ENCODE measurements around the gene DUSP8.

The DUSP8 gene

DNA sequence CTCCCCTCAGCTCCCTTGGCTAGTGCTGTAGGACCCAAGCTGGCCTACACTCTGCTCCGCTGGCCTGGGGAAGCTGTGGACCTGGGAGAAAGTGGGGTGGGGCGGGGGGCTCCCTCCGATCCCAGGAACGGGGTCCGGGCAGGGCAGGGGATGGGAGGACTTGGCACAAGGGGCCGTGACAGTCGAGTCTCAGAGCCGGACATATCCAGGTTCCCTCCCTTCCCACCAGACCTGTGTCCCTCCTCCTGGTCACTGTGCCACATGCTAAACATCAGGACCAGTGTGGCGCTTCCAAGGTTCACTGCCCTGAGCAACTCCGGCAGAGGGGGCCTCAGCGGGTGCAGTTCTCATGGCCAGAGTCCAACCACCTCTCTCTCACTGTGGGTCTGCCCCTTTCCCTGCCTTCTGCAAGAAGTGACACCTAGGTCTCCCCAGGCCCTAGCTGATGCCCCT, 2.0 kb downstream of the DUSP8 start:
- Histone ChIP-seq H3K4me3 (ENCODE audit: low read depth, low read length, poor library complexity, severe bottlenecking) (no peak overlapping the region), H3K4me1 (ENCODE audit: insufficient read depth, low read length, severe bottlenecking) (peaks cover 8% of the 10 kb centered on the region), H3K36me3 (ENCODE audit: insufficient read depth, low read length) (no peaks in the 10 kb centered on the region), H2AFZ (ENCODE audit: low read length) (no peak overlapping the region), H3K9ac (ENCODE audit: low read length) (no peak overlapping the region), H3F3A (ENCODE audit: insufficient read depth, low read length) (no peaks in the 10 kb centered on the region), H4K20me1 (ENCODE audit: insufficient read depth, low read length) (no peaks in the 10 kb centered on the region), H3K79me2 (ENCODE audit: insufficient read depth, low read length) (no peaks in the 10 kb centered on the region), H3K9me2 (ENCODE audit: low read depth, low read length) (no peaks in the 10 kb centered on the region), H3K9me3 (ENCODE audit: low read length) (no peaks in the 10 kb centered on the region), H3K27me3 (ENCODE audit: insufficient read depth, low read length) (peaks cover 13% of the 10 kb centered on the region; the same call in 1 of the 2 replicates), H3K4me2 (ENCODE audit: low read length) (no peak overlapping the region), H3K27ac (ENCODE audit: low read depth, low read length, poor library complexity, severe bottlenecking) (no peak overlapping the region)
- TF ChIP-seq EZH2 (IDR thresholded peaks at IDR 0.05; ENCODE audit: borderline replicate concordance, low read length), result no peak
- TF ChIP-seq, protein P1, sequence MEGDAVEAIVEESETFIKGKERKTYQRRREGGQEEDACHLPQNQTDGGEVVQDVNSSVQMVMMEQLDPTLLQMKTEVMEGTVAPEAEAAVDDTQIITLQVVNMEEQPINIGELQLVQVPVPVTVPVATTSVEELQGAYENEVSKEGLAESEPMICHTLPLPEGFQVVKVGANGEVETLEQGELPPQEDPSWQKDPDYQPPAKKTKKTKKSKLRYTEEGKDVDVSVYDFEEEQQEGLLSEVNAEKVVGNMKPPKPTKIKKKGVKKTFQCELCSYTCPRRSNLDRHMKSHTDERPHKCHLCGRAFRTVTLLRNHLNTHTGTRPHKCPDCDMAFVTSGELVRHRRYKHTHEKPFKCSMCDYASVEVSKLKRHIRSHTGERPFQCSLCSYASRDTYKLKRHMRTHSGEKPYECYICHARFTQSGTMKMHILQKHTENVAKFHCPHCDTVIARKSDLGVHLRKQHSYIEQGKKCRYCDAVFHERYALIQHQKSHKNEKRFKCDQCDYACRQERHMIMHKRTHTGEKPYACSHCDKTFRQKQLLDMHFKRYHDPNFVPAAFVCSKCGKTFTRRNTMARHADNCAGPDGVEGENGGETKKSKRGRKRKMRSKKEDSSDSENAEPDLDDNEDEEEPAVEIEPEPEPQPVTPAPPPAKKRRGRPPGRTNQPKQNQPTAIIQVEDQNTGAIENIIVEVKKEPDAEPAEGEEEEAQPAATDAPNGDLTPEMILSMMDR (IDR thresholded peaks at IDR 0.05; ENCODE audit: low read length), result no peak

DNA sequence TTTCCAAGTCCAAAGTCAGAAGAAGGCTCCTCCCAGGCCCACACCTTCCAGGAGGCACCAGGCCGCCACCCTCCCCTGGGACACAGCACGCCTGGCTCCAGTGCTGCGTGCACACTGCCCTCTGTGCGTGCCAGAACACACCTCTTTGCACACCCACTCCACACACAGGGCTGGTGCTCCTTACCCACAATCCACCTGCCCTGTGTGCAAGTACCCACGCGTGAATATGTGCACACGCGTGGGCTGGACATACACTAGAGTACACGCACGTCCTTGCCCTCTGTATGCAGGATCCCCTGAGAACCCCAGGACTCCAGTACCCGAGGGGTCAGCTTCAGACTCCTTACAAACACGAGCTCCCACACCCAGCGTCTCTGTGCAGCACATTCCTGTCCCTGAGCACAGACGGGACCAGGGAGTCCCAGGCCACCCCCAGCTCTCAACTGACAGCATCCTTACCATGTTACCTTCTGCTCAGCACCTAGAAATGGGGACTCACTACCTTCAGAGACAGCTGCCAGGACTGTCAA, 2.8 kb downstream of the DUSP8 start:
- no peaks in the 10 kb centered on the region for H3K79me2 ChIP-seq (ENCODE audit: insufficient read depth, low read length)
- peaks cover 13% of the 10 kb centered on the region; the same call in 1 of the 2 replicates for H3K27me3 ChIP-seq (ENCODE audit: insufficient read depth, low read length)
- no peaks in the 10 kb centered on the region for H4K20me1 ChIP-seq (ENCODE audit: insufficient read depth, low read length)
- no peak overlapping the region for H3K27ac ChIP-seq (ENCODE audit: low read depth, low read length, poor library complexity, severe bottlenecking)
- H3K4me1 ChIP-seq (ENCODE audit: insufficient read depth, low read length, severe bottlenecking), result peaks cover 5% of the 10 kb centered on the region
- H3K4me2 ChIP-seq (ENCODE audit: low read length), result no peak overlapping the region
- no peak overlapping the region for H2AFZ ChIP-seq (ENCODE audit: low read length)
- H3K4me3 ChIP-seq (ENCODE audit: low read depth, low read length, poor library complexity, severe bottlenecking), result no peak overlapping the region
- no peaks in the 10 kb centered on the region for H3F3A ChIP-seq (ENCODE audit: insufficient read depth, low read length)
- H3K9ac ChIP-seq (ENCODE audit: low read length), result no peak overlapping the region
- H3K9me2 ChIP-seq (ENCODE audit: low read depth, low read length), result no peaks in the 10 kb centered on the region
- H3K36me3 ChIP-seq (ENCODE audit: insufficient read depth, low read length), result no peaks in the 10 kb centered on the region
- H3K9me3 ChIP-seq (ENCODE audit: low read length), result no peaks in the 10 kb centered on the region
- no peak for TF ChIP-seq EZH2 (IDR thresholded peaks at IDR 0.05; ENCODE audit: borderline replicate concordance, low read length)
- TF ChIP-seq, protein P1 (IDR thresholded peaks at IDR 0.05; ENCODE audit: low read length), result no peak

DNA sequence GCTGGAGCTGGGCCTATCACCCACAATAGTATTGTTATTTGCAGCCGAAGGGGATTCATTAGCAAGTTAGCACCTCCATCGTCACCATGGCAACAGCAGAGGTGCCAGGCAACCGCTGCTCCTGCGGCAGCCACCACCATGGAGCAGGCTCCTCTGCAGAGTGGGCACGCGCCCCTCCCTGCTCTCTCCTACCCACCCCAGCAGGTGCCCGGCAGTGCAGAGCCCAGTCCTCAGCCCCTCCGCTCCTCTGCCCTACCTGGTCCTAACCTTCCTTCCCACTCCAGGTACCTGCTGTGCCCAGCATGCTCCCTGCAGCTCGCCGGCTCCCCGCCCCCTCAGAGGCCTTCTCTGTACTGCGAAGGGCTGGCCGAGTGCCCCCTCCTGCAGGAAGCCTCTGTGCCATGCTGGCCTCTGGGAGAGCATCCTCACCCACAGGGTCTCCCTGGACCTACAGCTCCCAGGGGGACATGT, 3.6 kb downstream of the DUSP8 start:
- Histone ChIP-seq H3K4me1 (ENCODE audit: insufficient read depth, low read length, severe bottlenecking) (no peaks in the 10 kb centered on the region), H3K9ac (ENCODE audit: low read length) (no peak overlapping the region), H4K20me1 (ENCODE audit: insufficient read depth, low read length) (no peaks in the 10 kb centered on the region), H3K9me3 (ENCODE audit: low read length) (no peaks in the 10 kb centered on the region), H2AFZ (ENCODE audit: low read length) (no peak overlapping the region), H3K79me2 (ENCODE audit: insufficient read depth, low read length) (no peaks in the 10 kb centered on the region), H3K4me2 (ENCODE audit: low read length) (no peak overlapping the region), H3F3A (ENCODE audit: insufficient read depth, low read length) (no peaks in the 10 kb centered on the region), H3K27me3 (ENCODE audit: insufficient read depth, low read length) (peaks cover 13% of the 10 kb centered on the region; the same call in 1 of the 2 replicates), H3K4me3 (ENCODE audit: low read depth, low read length, poor library complexity, severe bottlenecking) (no peak overlapping the region), H3K9me2 (ENCODE audit: low read depth, low read length) (no peaks in the 10 kb centered on the region), H3K36me3 (ENCODE audit: insufficient read depth, low read length) (no peaks in the 10 kb centered on the region), H3K27ac (ENCODE audit: low read depth, low read length, poor library complexity, severe bottlenecking) (no peak overlapping the region)
- TF ChIP-seq, protein P1 (IDR thresholded peaks at IDR 0.05; ENCODE audit: low read length), result no peak
- no peak for TF ChIP-seq EZH2 (IDR thresholded peaks at IDR 0.05; ENCODE audit: borderline replicate concordance, low read length)

Data from OCI-LY1 (cell line).